ENCODE measurements around the gene TSPAN18.

DNA sequence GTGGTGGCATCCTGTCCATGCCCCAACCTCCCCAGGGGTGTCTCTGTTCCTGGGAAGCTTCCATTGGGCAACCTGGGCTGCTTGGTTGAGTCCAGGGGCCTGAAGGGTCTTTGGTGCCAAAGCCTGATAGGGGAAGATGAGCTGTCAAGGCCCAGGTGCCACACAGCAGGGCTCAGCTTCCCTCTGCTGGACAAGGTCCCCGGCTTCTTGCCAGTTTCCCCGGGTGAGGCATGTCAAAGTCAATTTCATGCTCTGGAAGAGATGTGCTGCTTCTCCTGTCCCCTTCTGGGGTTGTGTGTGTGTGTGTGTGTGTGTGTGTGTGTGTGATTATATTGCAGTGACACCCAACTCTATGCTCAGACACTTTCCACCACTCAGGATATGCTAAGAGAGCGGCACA lies 197.0 kb downstream of the TSPAN18 start:
- TF ChIP-seq, protein P1, sequence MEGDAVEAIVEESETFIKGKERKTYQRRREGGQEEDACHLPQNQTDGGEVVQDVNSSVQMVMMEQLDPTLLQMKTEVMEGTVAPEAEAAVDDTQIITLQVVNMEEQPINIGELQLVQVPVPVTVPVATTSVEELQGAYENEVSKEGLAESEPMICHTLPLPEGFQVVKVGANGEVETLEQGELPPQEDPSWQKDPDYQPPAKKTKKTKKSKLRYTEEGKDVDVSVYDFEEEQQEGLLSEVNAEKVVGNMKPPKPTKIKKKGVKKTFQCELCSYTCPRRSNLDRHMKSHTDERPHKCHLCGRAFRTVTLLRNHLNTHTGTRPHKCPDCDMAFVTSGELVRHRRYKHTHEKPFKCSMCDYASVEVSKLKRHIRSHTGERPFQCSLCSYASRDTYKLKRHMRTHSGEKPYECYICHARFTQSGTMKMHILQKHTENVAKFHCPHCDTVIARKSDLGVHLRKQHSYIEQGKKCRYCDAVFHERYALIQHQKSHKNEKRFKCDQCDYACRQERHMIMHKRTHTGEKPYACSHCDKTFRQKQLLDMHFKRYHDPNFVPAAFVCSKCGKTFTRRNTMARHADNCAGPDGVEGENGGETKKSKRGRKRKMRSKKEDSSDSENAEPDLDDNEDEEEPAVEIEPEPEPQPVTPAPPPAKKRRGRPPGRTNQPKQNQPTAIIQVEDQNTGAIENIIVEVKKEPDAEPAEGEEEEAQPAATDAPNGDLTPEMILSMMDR (IDR thresholded peaks at IDR 0.05) = no peak
- TF ChIP-seq POLR2A (IDR thresholded peaks at IDR 0.05; ENCODE audit: low read depth) (no peak), EP300 (IDR thresholded peaks at IDR 0.05) (no peak)
